ENCODE data around the gene CCDC8.

DNA sequence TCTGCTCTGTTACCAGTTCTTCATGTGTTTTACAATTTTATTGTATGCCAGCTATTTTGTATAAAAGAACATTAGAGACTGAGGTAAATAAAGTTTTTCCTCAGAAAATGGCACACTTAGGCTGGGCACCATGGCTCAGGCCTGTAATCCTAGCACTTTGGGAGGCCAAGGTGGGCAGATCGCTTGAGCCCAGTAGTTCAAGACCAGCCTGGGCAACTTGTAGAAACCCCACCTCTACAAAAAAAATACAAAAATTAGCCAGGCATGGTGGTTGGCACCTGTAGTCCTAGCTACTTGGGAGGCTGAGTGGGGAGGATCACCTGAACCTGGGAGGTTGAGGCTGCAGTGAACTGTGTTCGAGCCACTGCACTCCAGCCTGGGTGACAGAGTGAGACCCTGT lies 32.0 kb downstream of the CCDC8 start:
- TF ChIP-seq POLR2A (IDR thresholded peaks at IDR 0.05), result no peak
- TF ChIP-seq, protein P1, sequence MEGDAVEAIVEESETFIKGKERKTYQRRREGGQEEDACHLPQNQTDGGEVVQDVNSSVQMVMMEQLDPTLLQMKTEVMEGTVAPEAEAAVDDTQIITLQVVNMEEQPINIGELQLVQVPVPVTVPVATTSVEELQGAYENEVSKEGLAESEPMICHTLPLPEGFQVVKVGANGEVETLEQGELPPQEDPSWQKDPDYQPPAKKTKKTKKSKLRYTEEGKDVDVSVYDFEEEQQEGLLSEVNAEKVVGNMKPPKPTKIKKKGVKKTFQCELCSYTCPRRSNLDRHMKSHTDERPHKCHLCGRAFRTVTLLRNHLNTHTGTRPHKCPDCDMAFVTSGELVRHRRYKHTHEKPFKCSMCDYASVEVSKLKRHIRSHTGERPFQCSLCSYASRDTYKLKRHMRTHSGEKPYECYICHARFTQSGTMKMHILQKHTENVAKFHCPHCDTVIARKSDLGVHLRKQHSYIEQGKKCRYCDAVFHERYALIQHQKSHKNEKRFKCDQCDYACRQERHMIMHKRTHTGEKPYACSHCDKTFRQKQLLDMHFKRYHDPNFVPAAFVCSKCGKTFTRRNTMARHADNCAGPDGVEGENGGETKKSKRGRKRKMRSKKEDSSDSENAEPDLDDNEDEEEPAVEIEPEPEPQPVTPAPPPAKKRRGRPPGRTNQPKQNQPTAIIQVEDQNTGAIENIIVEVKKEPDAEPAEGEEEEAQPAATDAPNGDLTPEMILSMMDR (IDR thresholded peaks at IDR 0.05), result no peak
- no peak for TF ChIP-seq POLR2AphosphoS5 (IDR thresholded peaks at IDR 0.05)
